Liver (tissue), 9 donors: ENCODE results near the gene CRACDL. TPM values are rescaled to one million over a fixed set of nuclear protein-coding genes. Genes with fewer than 3 reads are reported as not detected.

Experiments used
- DNase-seq: peaks from one replicate; pipeline ENCODE4 v3.0.0-alpha.2; 2017; ENCODE audit warnings: low spot score
- H3K27ac ChIP-seq, 2 donors: one replicate each; pipeline ENCODE4 v1.7.0; 2013; ENCODE audit warnings: inconsistent platforms in 2 of 2, low read length in 2 of 2, control low read depth in 1 of 2, low read depth in 1 of 2, mild to moderate bottlenecking in 1 of 2
- H3K27me3 ChIP-seq, 4 donors: one replicate each; pipeline versions ENCODE4 v1.6.1 to v1.7.0; 2013; ENCODE audit warnings: low read length in 3 of 4, inconsistent platforms in 1 of 4, mild to moderate bottlenecking in 1 of 4, moderate library complexity in 1 of 4; ENCODE audit not compliant: control insufficient read depth in 4 of 4, insufficient read depth in 4 of 4
- H3K36me3 ChIP-seq, 4 donors: one replicate each; pipeline versions ENCODE4 v1.6.1 to v1.7.0; 2013; ENCODE audit warnings: low read length in 3 of 4, mild to moderate bottlenecking in 3 of 4, low read depth in 1 of 4, moderate library complexity in 1 of 4; ENCODE audit not compliant: control insufficient read depth in 4 of 4, insufficient read depth in 3 of 4
- H3K4me1 ChIP-seq, 4 donors: one replicate each; pipeline versions ENCODE4 v1.6.1 to v1.7.0; 2013; ENCODE audit warnings: low read length in 3 of 4, mild to moderate bottlenecking in 3 of 4, moderate library complexity in 1 of 4; ENCODE audit not compliant: control insufficient read depth in 4 of 4, insufficient read depth in 4 of 4
- H3K4me3 ChIP-seq, 3 donors: one replicate each; pipeline versions ENCODE4 v1.6.1 to v1.7.0; 2013; ENCODE audit warnings: low read length in 3 of 3, control low read depth in 1 of 3, low read depth in 1 of 3, mild to moderate bottlenecking in 1 of 3
- H3K9ac ChIP-seq, 2 donors: one replicate each; pipeline ENCODE4 v1.7.0; 2013; ENCODE audit warnings: low read length in 2 of 2, mild to moderate bottlenecking in 2 of 2, moderate library complexity in 2 of 2, control low read depth in 1 of 2, low read depth in 1 of 2
- H3K9me3 ChIP-seq, 4 donors: one replicate each; pipeline versions ENCODE4 v1.6.1 to v1.7.0; 2013; ENCODE audit warnings: low read length in 3 of 4; ENCODE audit not compliant: control insufficient read depth in 4 of 4
- ATF3 ChIP-seq: IDR thresholded peaks from 2 replicates; pipeline ENCODE4 v1.6.1; 2016; ENCODE audit warnings: antibody characterized with exemption
- CTCF ChIP-seq: fragments of 150-350 bp; IDR thresholded peaks from 2 replicates; pipeline ENCODE4 v1.5.1; 2017; ENCODE audit warnings: improper control_type of control experiment, low read depth, low read length; ENCODE audit not compliant: missing input control
- EGR1 ChIP-seq, 2 donors: IDR thresholded peaks; 2 replicates each; pipeline ENCODE4 v1.6.1; 2016 to 2018; ENCODE audit warnings: antibody characterized with exemption in 2 of 2, low read depth in 2 of 2
- GABPA ChIP-seq, 2 donors: IDR thresholded peaks in 1 of 2; conservative IDR thresholded peaks in 1 of 2; 2 replicates each; pipeline ENCODE4 v1.6.1; 2016; ENCODE audit warnings: antibody characterized with exemption in 2 of 2, mild to moderate bottlenecking in 1 of 2, moderate library complexity in 1 of 2
- JUND ChIP-seq, 2 donors: IDR thresholded peaks; 2 replicates each; pipeline ENCODE4 v1.6.1; 2016; ENCODE audit warnings: antibody characterized with exemption in 2 of 2
- MAX ChIP-seq: IDR thresholded peaks from 2 replicates; pipeline ENCODE4 v1.6.1; 2016; ENCODE audit warnings: antibody characterized with exemption
- RAD21 ChIP-seq, 2 donors: IDR thresholded peaks; 2 replicates each; pipeline ENCODE4 v1.6.1; 2016; ENCODE audit warnings: antibody characterized with exemption in 2 of 2, mild to moderate bottlenecking in 2 of 2
- REST ChIP-seq: IDR thresholded peaks from 2 replicates; pipeline ENCODE4 v1.6.1; 2016; ENCODE audit warnings: antibody characterized with exemption, mild to moderate bottlenecking
- RXRA ChIP-seq, 2 donors: IDR thresholded peaks; 2 replicates each; pipeline ENCODE4 v1.6.1; 2017 to 2018; ENCODE audit warnings: antibody characterized with exemption in 2 of 2, mild to moderate bottlenecking in 1 of 2
- TAF1 ChIP-seq: conservative IDR thresholded peaks from 2 replicates; pipeline ENCODE4 v1.6.1; 2016; ENCODE audit warnings: antibody characterized with exemption, mild to moderate bottlenecking
- WGBS: extraction: QIAGEN DNeasy Blood & Tissue Kit; methylation state at CpG from one replicate; pipeline ENCODE4 v1.1.7; 2013; 5-methylcytosine and 5-hydroxymethylcytosine counted together
- polyA plus RNA-seq, 2 donors: library from polyadenylated mRNA; stranded (reverse) in 1 of 2; unstranded in 1 of 2; fragments of 200-250 nt in 1 of 2; fragments of >200 nt in 1 of 2; fragmentation: Nextera tagmentation in 1 of 2; extraction: Ambion mirVana in 1 of 2; gene quantifications; one replicate each; pipeline versions ENCODE4 v1.2.1 to v1.2.3, GENCODE V29; 2013 to 2015
- total RNA-seq, 2 donors: library from RNA; depleted of rRNA; stranded (reverse); fragments of >200 nt; gene quantifications; one replicate each; pipeline ENCODE4 v1.2.3, GENCODE V29; 2014
- donor health status: healthy.
- donor health status: healthy.
- donor health status: healthy.
- donor health status: healthy.
- donor health status: healthy.

CRACDL gene
- total and polyA plus RNA-seq, 4 donors, result 0.13 to 0.46 (median 0.29) TPM

GRCh38 chr2:98859323-98859722 lies 76.7 kb downstream of the CRACDL start:
- Histone ChIP-seq H3K4me3 (no peak overlapping the region), H3K36me3 (no peaks in the 10 kb centered on the region), H3K27ac (no peak overlapping the region), H3K9me3 (peaks cover 2 to 4% (median 3%) of the 10 kb centered on the region in 4 donors), H3K9ac (no peak overlapping the region), H3K27me3 (no peaks in the 10 kb centered on the region), H3K4me1 (no peaks in the 10 kb centered on the region)
- WGBS, result 79% methylated on average over 2 of the region's 2 CpGs
- no peak for TF ChIP-seq TAF1
- TF ChIP-seq REST, result no peak
- no peak for TF ChIP-seq ATF3
- no peak for TF ChIP-seq CTCF
- DNase-seq, result no peak

GRCh38 chr2:98857001-98857400 lies 79.0 kb downstream of the CRACDL start:
- no peak for DNase-seq
- Histone ChIP-seq H3K4me3 (no peak overlapping the region), H3K36me3 (no peaks in the 10 kb centered on the region), H3K27ac (no peak overlapping the region), H3K9me3 (peaks cover under 1 to 4% (median 2%) of the 10 kb centered on the region in 4 donors), H3K9ac (no peak overlapping the region), H3K27me3 (no peaks in the 10 kb centered on the region), H3K4me1 (no peaks in the 10 kb centered on the region)
- 53% methylated on average over 1 of the region's 1 CpG for WGBS
- TF ChIP-seq JUND (IDR thresholded peaks at IDR 0.05) (no peak), RXRA (IDR thresholded peaks at IDR 0.05) (no peak), RAD21 (IDR thresholded peaks at IDR 0.05) (no peak), GABPA (IDR thresholded peaks at IDR 0.05 in 1 of 2, conservative IDR thresholded peaks at IDR 0.05 in 1 of 2) (no peak), MAX (no peak), EGR1 (IDR thresholded peaks at IDR 0.05; ENCODE audit: low read depth in 2 of 2) (no peak)

- H3K36me3 ChIP-seq, result no peaks in the 10 kb centered on the region
- no peak for TF ChIP-seq RXRA (IDR thresholded peaks at IDR 0.05)
- no peak overlapping the region for H3K27ac ChIP-seq
- H3K27me3 ChIP-seq, result no peaks in the 10 kb centered on the region
- no peak overlapping the region for H3K4me3 ChIP-seq
- DNase-seq, result no peak
- peaks cover 0 to 4% (median 1%) of the 10 kb centered on the region in 4 donors for H3K9me3 ChIP-seq
- H3K4me1 ChIP-seq, result no peaks in the 10 kb centered on the region
- H3K9ac ChIP-seq, result no peak overlapping the region
- 90% methylated on average over 5 of the region's 5 CpGs for WGBS
Measured at GRCh38 chr2:98854682-98855081, 81.3 kb downstream of the CRACDL start.
